GM19023 (cell line): ENCODE data around the gene MPI.
"Not testable (repeated sequence)": the region's sequence is repeated elsewhere in the genome, so short reads cannot be mapped to it uniquely, and the experiment has no call there.

ENCODE experiments used
- ATAC-seq: cut with Tn5 transposase; IDR thresholded peaks from one replicate; pipeline ENCODE4 v1.9.1; 2021; ENCODE audit warnings: mild to moderate bottlenecking, moderate library complexity; ENCODE audit not compliant: unreplicated experiment

Gene MPI

GRCh38 chr15:74928771-74929198, 38.9 kb downstream of the MPI start:
- no peak for ATAC-seq

- no peak for ATAC-seq
Observed at GRCh38 chr15:74933573-74933972, 43.7 kb downstream of the MPI start.

GRCh38 chr15:74935193-74935592, 45.4 kb downstream of the MPI start:
- ATAC-seq = not testable (repeated sequence)

- ATAC-seq = no peak
Observed at GRCh38 chr15:74937272-74937589, 47.4 kb downstream of the MPI start.

- peak; percentile 93 for ATAC-seq
Observed at GRCh38 chr15:74937590-74938371, 47.9 kb downstream of the MPI start, which contains the start of gene COX5A. COX5A (minus strand) TSS chr15:74938073; CDS start chr15:74938014, 59 bp downstream.

- ATAC-seq = no peak
Observed at GRCh38 chr15:74950078-74950908, 60.5 kb downstream of the MPI start.

GRCh38 chr15:74951006-74951405, 61.2 kb downstream of the MPI start:
- ATAC-seq = no peak
